Endometrial microvascular endothelial cells (primary cell): Measurements from ENCODE around the gene CINP. TPM values are rescaled to one million over a fixed set of nuclear protein-coding genes. Genes with fewer than 3 reads are reported as not detected.
"Not testable (repeated sequence)": the region's sequence is repeated elsewhere in the genome, so short reads cannot be mapped to it uniquely, and the experiment has no call there.

ENCODE experiments used
- in situ Hi-C: cut with HindIII; loops from 2 replicates; pipeline ENCODE4 v1.10.0; 2017; ENCODE audit warnings: low sequenced_read_pairs, low pct_unique_long_range_greater_than_20kb; ENCODE audit errors: inconsistent ontology term
- total RNA-seq: library from RNA; depleted of rRNA; stranded (reverse); fragments of >200 nt; gene quantifications from one replicate; pipeline ENCODE4 v1.2.3, GENCODE V29; 2015; ENCODE audit errors: inconsistent ontology term

Gene CINP
- total RNA-seq, 1 donor from 2014 or later, result 48.0 TPM

GRCh38 chr14:102298303-102299070 is 64.2 kb downstream of the CINP start:
- in situ Hi-C loops, result not testable (repeated sequence)

Other genes starting within 250 kb of the CINP start
- 13.9 TPM for gene WDR20, start 223.0 kb downstream of the CINP start, total RNA-seq
- gene MOK, start 57.7 kb downstream of the CINP start, total RNA-seq, result 7.5 TPM
- 6.1 TPM for gene ZNF839, start 43.1 kb downstream of the CINP start, total RNA-seq
- gene TECPR2, start 51 bp upstream of the CINP start, total RNA-seq, result 8.9 TPM
- 16.4 TPM for gene ANKRD9, start 146.9 kb upstream of the CINP start, total RNA-seq
- gene RCOR1, start 229.8 kb upstream of the CINP start, total RNA-seq, result 16.4 TPM